Vagina (tissue), 2 donors: ENCODE measurements around the gene DTL. TPM values are rescaled to one million over a fixed set of nuclear protein-coding genes. Genes with fewer than 3 reads are reported as not detected.
A peak's percentile ranks its signal among the peaks of the same experiment; 100 is the strongest.

ENCODE experiments used
- DNase-seq, 2 donors: peaks; one replicate each; pipeline ENCODE4 v3.0.0-alpha.2; 2017; ENCODE audit errors: extremely low spot score in 2 of 2
- H3K27ac ChIP-seq: fragments of 200-600 bp; sonication (generic); one replicate; pipeline ENCODE4 v1.5.1; 2019
- H3K27me3 ChIP-seq: fragments of 200-600 bp; sonication (generic); one replicate; pipeline ENCODE4 v1.5.1; 2019
- H3K36me3 ChIP-seq, 2 donors: fragments of 200-600 bp; sonication (generic); one replicate each; pipeline ENCODE4 v1.5.1; 2017 to 2019
- H3K4me1 ChIP-seq: fragments of 200-600 bp; sonication (generic); one replicate; pipeline ENCODE4 v1.5.1; 2019
- H3K4me3 ChIP-seq, 2 donors: fragments of 200-600 bp; sonication (generic); 1 replicate in 1 of 2; 2 replicates in 1 of 2; pipeline ENCODE4 v1.5.1; 2016 to 2019
- H3K9me3 ChIP-seq: fragments of 200-600 bp; sonication (generic); one replicate; pipeline ENCODE4 v1.5.1; 2019
- CTCF ChIP-seq, 3 experiments: fragments of 450-650 bp in 2 of 3; fragments of 200-600 bp in 1 of 3; sonication (generic) in 1 of 3; IDR thresholded peaks; one replicate each; pipeline ENCODE4 v1.5.1; 2017 to 2019; ENCODE audit warnings: antibody characterized with exemption in 3 of 3, mild to moderate bottlenecking in 2 of 3, moderate library complexity in 2 of 3
- POLR2A ChIP-seq, 2 donors: fragments of 450-650 bp; IDR thresholded peaks; one replicate each; pipeline ENCODE4 v1.6.1; 2017; ENCODE audit warnings: antibody characterized with exemption in 2 of 2, mild to moderate bottlenecking in 2 of 2, moderate library complexity in 2 of 2
- POLR2AphosphoS5 ChIP-seq, 2 donors: sonication (generic); formaldehyde crosslinking; IDR thresholded peaks; one replicate each; pipeline ENCODE4 v1.9.0; 2017; ENCODE audit warnings: antibody characterized with exemption in 2 of 2, mild to moderate bottlenecking in 2 of 2, low read depth in 1 of 2; ENCODE audit not compliant: insufficient read depth in 1 of 2
- intact Hi-C: fragments of 100-400 bp; cut with DNase I; formaldehyde crosslinking; loops from one replicate; pipeline ENCODE4 v1.15.1; 2023
- total RNA-seq: library from RNA; depleted of rRNA; stranded (reverse); fragments of >200 nt; gene quantifications from one replicate; pipeline ENCODE4 v1.2.3, GENCODE V29; 2016

The DTL gene
- total RNA-seq, 1 donor from 2014 or later = 7.4 TPM

GRCh38 chr1:212070720-212071302 is 35.3 kb downstream of the DTL start:
- Histone ChIP-seq H3K9me3 (no peaks in the 10 kb centered on the region), H3K36me3 (no peaks in the 10 kb centered on the region), H3K4me1 (no peaks in the 10 kb centered on the region), H3K4me3 (no peak overlapping the region), H3K27ac (no peak overlapping the region), H3K27me3 (no peaks in the 10 kb centered on the region)
- DNase-seq = no peak
- intact Hi-C loops = loop anchor here (2.0 to 10.0 kb wide), 3 partner anchors 214 to 384 kb away; partner anchors contain the start of gene PPP2R5A
- TF ChIP-seq CTCF (IDR thresholded peaks at IDR 0.05) (peak; percentile 68 to 81 (median 71)), POLR2AphosphoS5 (IDR thresholded peaks at IDR 0.05; ENCODE audit: insufficient read depth in 1 of 2, low read depth in 1 of 2) (no peak), POLR2A (IDR thresholded peaks at IDR 0.05) (no peak)

DNA sequence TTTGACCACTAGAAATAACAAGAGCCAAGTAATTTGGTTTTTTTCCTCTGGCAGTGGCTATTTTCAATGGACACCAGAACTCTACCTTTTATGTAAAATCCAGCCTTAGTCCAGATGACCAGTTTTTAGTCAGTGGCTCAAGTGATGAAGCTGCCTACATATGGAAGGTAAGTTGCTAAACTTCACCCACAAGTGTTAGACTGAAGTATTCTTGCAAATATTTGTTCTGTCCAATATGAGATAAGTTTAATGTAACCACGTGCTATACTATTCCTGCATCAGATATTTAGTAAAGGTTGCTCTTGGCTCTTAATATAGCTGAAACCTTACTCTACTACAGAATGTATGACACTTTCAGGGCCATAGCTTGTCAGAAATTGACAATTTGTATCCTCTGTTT is 36.5 kb downstream of the DTL start:
- no peak for DNase-seq
- intact Hi-C loops = loop anchor here (5.0 to 10.0 kb wide), 2 partner anchors 213 to 295 kb away; partner anchors contain the start of gene PPP2R5A
- TF ChIP-seq POLR2AphosphoS5 (IDR thresholded peaks at IDR 0.05; ENCODE audit: insufficient read depth in 1 of 2, low read depth in 1 of 2) (no peak), CTCF (IDR thresholded peaks at IDR 0.05) (no peak), POLR2A (IDR thresholded peaks at IDR 0.05) (no peak)
- no peaks in the 10 kb centered on the region for H3K9me3 ChIP-seq
- H3K36me3 ChIP-seq = no peaks in the 10 kb centered on the region
- H3K4me1 ChIP-seq = no peaks in the 10 kb centered on the region
- H3K27ac ChIP-seq = no peak overlapping the region
- H3K4me3 ChIP-seq = no peak overlapping the region
- H3K27me3 ChIP-seq = no peaks in the 10 kb centered on the region

DNA sequence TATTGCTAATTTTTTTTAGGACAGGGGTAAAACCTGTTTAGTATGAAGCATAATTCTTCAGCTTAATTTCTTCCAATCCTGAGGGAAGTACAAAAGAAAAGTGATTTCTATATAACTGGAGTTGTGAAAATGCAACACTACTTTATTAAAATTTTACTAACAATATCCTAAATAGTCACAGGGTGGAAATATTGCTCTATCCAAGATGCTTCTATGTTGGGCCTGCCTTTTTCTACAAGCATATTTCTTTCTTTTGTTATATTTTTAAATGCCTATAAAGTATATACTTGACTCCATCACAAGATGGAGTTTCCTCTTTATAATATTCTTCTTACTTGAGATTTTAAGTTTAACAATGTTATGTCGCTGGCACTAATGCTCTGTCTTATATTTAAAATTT is 37.9 kb downstream of the DTL start:
- H3K4me3 ChIP-seq = no peak overlapping the region
- no peaks in the 10 kb centered on the region for H3K4me1 ChIP-seq
- no peak for DNase-seq
- H3K27ac ChIP-seq = no peak overlapping the region
- TF ChIP-seq CTCF (IDR thresholded peaks at IDR 0.05) (no peak), POLR2A (IDR thresholded peaks at IDR 0.05) (no peak), POLR2AphosphoS5 (IDR thresholded peaks at IDR 0.05; ENCODE audit: insufficient read depth in 1 of 2, low read depth in 1 of 2) (no peak)
- H3K36me3 ChIP-seq = no peaks in the 10 kb centered on the region
- H3K9me3 ChIP-seq = no peaks in the 10 kb centered on the region
- no peaks in the 10 kb centered on the region for H3K27me3 ChIP-seq
- intact Hi-C loops = loop anchor here (5.0 to 10.0 kb wide), 2 partner anchors 211 to 294 kb away; partner anchors contain the start of gene PPP2R5A

DNA sequence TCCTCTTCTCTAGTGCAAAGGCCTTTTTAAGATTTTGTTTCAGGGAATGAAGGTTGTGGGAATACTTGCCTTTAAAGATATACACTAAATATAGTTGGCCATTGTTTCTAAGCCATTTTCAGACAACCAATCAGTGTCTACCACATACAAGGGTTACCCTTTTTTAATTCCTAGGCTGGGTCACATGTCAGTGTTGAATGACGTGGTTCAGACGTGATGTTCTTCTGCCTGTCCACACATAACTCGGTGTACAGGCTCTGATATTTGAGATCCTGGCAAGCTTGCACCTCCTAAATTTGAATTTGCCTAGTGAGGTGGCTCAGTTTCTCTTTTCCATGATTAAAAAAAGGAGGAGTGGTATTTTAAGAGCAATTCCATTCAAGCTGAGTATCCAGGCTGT is 38.8 kb downstream of the DTL start:
- H3K27ac ChIP-seq = no peak overlapping the region
- no peak overlapping the region for H3K4me3 ChIP-seq
- intact Hi-C loops = loop anchor here (5.0 to 10.0 kb wide), 2 partner anchors 210 to 293 kb away; partner anchors contain the start of gene PPP2R5A
- TF ChIP-seq POLR2A (IDR thresholded peaks at IDR 0.05) (no peak), CTCF (IDR thresholded peaks at IDR 0.05) (no peak), POLR2AphosphoS5 (IDR thresholded peaks at IDR 0.05; ENCODE audit: insufficient read depth in 1 of 2, low read depth in 1 of 2) (no peak)
- no peaks in the 10 kb centered on the region for H3K36me3 ChIP-seq
- H3K9me3 ChIP-seq = no peaks in the 10 kb centered on the region
- DNase-seq = no peak
- H3K27me3 ChIP-seq = no peaks in the 10 kb centered on the region
- H3K4me1 ChIP-seq = no peaks in the 10 kb centered on the region

GRCh38 chr1:212074856-212075255 is 39.3 kb downstream of the DTL start:
- DNase-seq = no peak
- Histone ChIP-seq H3K9me3 (no peaks in the 10 kb centered on the region), H3K27ac (no peak overlapping the region), H3K4me1 (no peaks in the 10 kb centered on the region), H3K27me3 (no peaks in the 10 kb centered on the region), H3K36me3 (no peaks in the 10 kb centered on the region), H3K4me3 (no peak overlapping the region)
- intact Hi-C loops = loop anchor here (5.0 to 10.0 kb wide), 2 partner anchors 210 to 292 kb away; partner anchors contain the start of gene PPP2R5A
- TF ChIP-seq CTCF (IDR thresholded peaks at IDR 0.05) (no peak), POLR2AphosphoS5 (IDR thresholded peaks at IDR 0.05; ENCODE audit: insufficient read depth in 1 of 2, low read depth in 1 of 2) (no peak), POLR2A (IDR thresholded peaks at IDR 0.05) (no peak)
